ENCODE measurements around the gene FAM171A2. TPM values are rescaled to one million over a fixed set of nuclear protein-coding genes. Genes with fewer than 3 reads are reported as not detected.
A peak's percentile ranks its signal among the peaks of the same experiment; 100 is the strongest.

FAM171A2 gene
- total and polyA plus RNA-seq, 2 of the 8 experiments (the other 6 are each of a cell fraction or from before 2014, with no cell fraction given): 21.9 to 24.1 TPM

DNA sequence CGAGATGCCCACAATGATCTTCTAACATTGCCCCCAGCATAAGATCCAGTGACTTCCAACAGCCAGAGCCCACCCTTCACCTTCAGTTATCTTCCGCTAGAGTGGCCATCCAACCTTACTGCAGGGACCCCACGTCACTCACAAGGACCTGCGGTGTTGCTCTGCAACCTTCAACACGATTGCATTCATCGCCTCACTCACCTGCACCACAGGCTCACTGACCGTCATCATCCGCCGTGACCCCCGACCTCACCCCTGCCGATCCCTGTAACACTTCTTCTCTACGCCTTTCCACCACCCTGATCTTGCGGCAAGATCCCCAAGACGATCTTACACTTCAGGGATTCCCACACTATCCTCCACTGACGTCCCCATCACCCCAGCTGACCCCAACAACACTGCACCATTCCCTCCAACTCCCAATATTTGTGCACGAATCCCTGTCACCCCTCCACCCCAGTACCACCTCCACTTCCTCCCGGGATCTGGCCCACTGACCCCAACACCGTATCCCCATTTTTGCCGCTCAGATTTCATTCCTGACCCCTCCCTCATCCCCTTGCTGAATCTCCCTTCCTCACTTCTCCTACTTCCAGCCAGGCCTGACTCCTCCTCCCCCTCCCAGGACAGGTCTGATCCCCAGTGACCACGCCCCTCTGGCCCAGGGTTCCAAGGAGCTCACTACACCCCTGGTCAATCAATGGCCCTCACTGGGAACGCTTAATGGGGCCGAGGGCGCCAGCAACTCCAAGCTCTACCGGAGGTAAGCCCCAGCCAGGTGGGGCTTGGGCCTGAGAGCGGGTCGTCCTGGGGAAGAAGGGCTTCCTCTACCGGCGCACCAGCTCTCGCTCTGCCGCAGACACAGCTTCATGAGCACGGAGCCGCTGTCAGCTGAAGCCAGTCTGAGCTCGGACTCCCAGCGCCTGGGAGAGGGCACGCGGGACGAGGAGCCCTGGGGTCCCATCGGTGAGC, 47.6 kb downstream of the FAM171A2 start:
- H4K91ac ChIP-seq (replicated peaks; ENCODE audit: insufficient read length, low read length): peak overlapping the region; percentile 57
- peak overlapping the region; percentile 64 for H3K4ac ChIP-seq (replicated peaks; ENCODE audit: insufficient read length, low read depth, low read length)
- H3K56ac ChIP-seq (replicated peaks; ENCODE audit: insufficient read length, low read depth, low read length): peak overlapping the region; percentile 21
- no peaks in the 10 kb centered on the region for H3K79me1 ChIP-seq (ENCODE audit: low read depth, low read length)
- peak overlapping the region; percentile 60 for H3K18ac ChIP-seq (ENCODE audit: extremely low read depth, low read length)
- no peaks in the 10 kb centered on the region for H3K79me2 ChIP-seq (ENCODE audit: control insufficient read depth in 1 of 2, insufficient read depth in 2 of 2, low read length in 2 of 2)
- no peak overlapping the region for H2AFZ ChIP-seq (ENCODE audit: low read length)
- H3K23me2 ChIP-seq (ENCODE audit: low read depth, low read length): peaks cover 14% of the 10 kb centered on the region
- peak overlapping the region; percentile 75 for H4K8ac ChIP-seq (ENCODE audit: extremely low read depth, insufficient read depth, low read length)
- 0 out of 2 replicates have a peak overlapping the region, but pooled peaks have one; percentile 72 for H2BK15ac ChIP-seq (ENCODE audit: low read length)
- H2BK20ac ChIP-seq (ENCODE audit: low read length): peak overlapping the region; percentile 80; the same call in 1 of the 2 replicates
- H3K4me2 ChIP-seq (ENCODE audit: insufficient read depth in 1 of 2, low read depth in 2 of 2, low read length in 2 of 2): peak overlapping the region; percentile 97 to 99
- no peak overlapping the region for H3K14ac ChIP-seq (ENCODE audit: insufficient read length)
- DNase-seq (ENCODE audit: low read depth in 1 of 2, low spot score in 2 of 2) (peak in 1 of 2 experiments; percentile 92), FAIRE-seq (peak; percentile 95)
- ChIA-PET CTCF (ENCODE audit: partially characterized antibody) (interaction anchor here (0.6 to 5.9 kb wide), 17 partner anchors 9 to 315 kb away, joined by 3 to 42 read pairs (median 5); partner anchors contain the start of gene SLC25A39), POLR2A (ENCODE audit: partially characterized antibody) (interaction anchor here (0.8 to 14.6 kb wide), 26 partner anchors 7 to 149 kb away, joined by 3 to 135 read pairs (median 5); partner anchors contain the start of genes RUNDC3A, SLC25A39, SLC4A1 and TMUB2)
- H3K4me1 ChIP-seq (replicated peaks in 1 of 4; ENCODE audit: control insufficient read depth in 3 of 4, insufficient read depth in 4 of 4, low read length in 3 of 4): peaks cover under 1 to 30% (median 24%) of the 10 kb centered on the region in 4 experiments
- WGBS, 2 experiments (ENCODE audit: extremely low coverage in 1 of 2, insufficient coverage in 1 of 2, insufficient read length in 1 of 2, insufficient replicate concordance in 2 of 2, low coverage in 1 of 2, low lambda C conversion rate in 2 of 2, missing lambda C conversion rate in 1 of 2): 4% methylated on average over 38 of the region's 38 CpGs; no CpG with 5 or more reads in 1 of the 2 experiments
- no peak overlapping the region; the same call in 1 of the 2 replicates for H2BK5ac ChIP-seq (ENCODE audit: low read depth, low read length)
- H3K9me3 ChIP-seq (ENCODE audit: insufficient read depth in 2 of 2, low read depth in 1 of 2, low read length in 1 of 2): no peaks in the 10 kb centered on the region
- H3K27ac ChIP-seq (ENCODE audit: low read depth, low read length): no peak overlapping the region
- no peak overlapping the region for H4K5ac ChIP-seq (ENCODE audit: insufficient read length, low read depth, low read length)
- H3K4me3 ChIP-seq (ENCODE audit: extremely low read depth in 1 of 4, insufficient read depth in 2 of 4, low read depth in 3 of 4, low read length in 4 of 4): peak overlapping the region; percentile 40 to 67 (median 60)
- no peak overlapping the region for H2AK5ac ChIP-seq (ENCODE audit: low read depth, low read length)
- peak overlapping the region in 1 of 4 experiments; percentile 53; a peak in 4 of 7 replicates for H3K9ac ChIP-seq (replicated peaks in 1 of 4; ENCODE audit: extremely low read depth in 1 of 4, low read depth in 3 of 4, low read length in 3 of 4)
- H3K36me3 ChIP-seq (ENCODE audit: control insufficient read depth in 2 of 4, insufficient read depth in 4 of 4, low read length in 3 of 4): peaks cover 0 to 15% (median 10%) of the 10 kb centered on the region in 4 experiments; a peak in 6 of 8 replicates
- H3K23ac ChIP-seq (ENCODE audit: insufficient read length): no peak overlapping the region
- H3K27me3 ChIP-seq (replicated peaks in 1 of 4; ENCODE audit: control insufficient read depth in 3 of 4, extremely low read depth in 1 of 4, insufficient read depth in 3 of 4, low read length in 3 of 4): peaks cover 0 to 19% (median 17%) of the 10 kb centered on the region in 4 experiments; a peak in 6 of 7 replicates
- peak overlapping the region; percentile 75; the same call in 1 of the 2 replicates for H2BK12ac ChIP-seq (ENCODE audit: low read depth, low read length)
- H2BK120ac ChIP-seq (replicated peaks; ENCODE audit: low read depth, low read length): no peak overlapping the region
- peaks cover 2 to 8% of the 10 kb centered on the region in 2 experiments for H4K20me1 ChIP-seq (replicated peaks in 1 of 2; ENCODE audit: control insufficient read depth in 1 of 2, insufficient read depth in 2 of 2, low read length in 2 of 2)
- TF ChIP-seq SP2 (IDR thresholded peaks at IDR 0.05; ENCODE audit: low read length) (no peak), JUN (IDR thresholded peaks at IDR 0.05; ENCODE audit: low read depth, low read length) (no peak), RNF2 (IDR thresholded peaks at IDR 0.05; ENCODE audit: borderline replicate concordance, low read depth, low read length, missing control alignments, poor library complexity, severe bottlenecking) (no peak), ZNF274 (IDR thresholded peaks at IDR 0.05; ENCODE audit: borderline replicate concordance, extremely low read depth, low read length) (no peak), HDAC2 (IDR thresholded peaks at IDR 0.05; ENCODE audit: borderline replicate concordance in 1 of 2, low read depth in 2 of 2, low read length in 2 of 2) (no peak), SP4 (IDR thresholded peaks at IDR 0.05; ENCODE audit: low read length) (0 out of 2 replicates have a peak, but pooled peaks have one; percentile 43), POLR2AphosphoS5 (IDR thresholded peaks at IDR 0.05; ENCODE audit: low read depth, low read length) (no peak), NANOG (IDR thresholded peaks at IDR 0.05; ENCODE audit: insufficient read depth, low read depth, low read length, poor library complexity, severe bottlenecking) (no peak), RXRA (IDR thresholded peaks at IDR 0.05; ENCODE audit: insufficient read depth, low read depth, low read length) (no peak)

Data from H1 (cell line).